ENCODE measurements around the gene PAQR8.
A peak's percentile ranks its signal among the peaks of the same experiment; 100 is the strongest.

Gene PAQR8

GRCh38 chr6:52361945-52362442, at the start of gene PAQR8:
TSS of gene PAQR8 (plus strand) at chr6:52362151. CDS start at chr6:52403214, 41,063 bp downstream.
- DNase-seq (ENCODE audit: low read depth in 2 of 2), result peak; percentile 55 to 74

GRCh38 chr6:52312461-52312860, 49.5 kb upstream of the PAQR8 start:
- DNase-seq (ENCODE audit: low read depth in 2 of 2), result no peak

- DNase-seq (ENCODE audit: low read depth in 2 of 2), result no peak
These were observed 47.2 kb upstream of the PAQR8 start for GRCh38 chr6:52314752-52315151.

- DNase-seq (ENCODE audit: low read depth in 2 of 2), result no peak
These were observed 44.7 kb upstream of the PAQR8 start for GRCh38 chr6:52317211-52317610.

- DNase-seq (ENCODE audit: low read depth in 2 of 2), result no peak
These were observed 43.9 kb upstream of the PAQR8 start for GRCh38 chr6:52317841-52318581.

- DNase-seq (ENCODE audit: low read depth in 2 of 2), result no peak
These were observed 37.8 kb upstream of the PAQR8 start for GRCh38 chr6:52324189-52324588.

- no peak for DNase-seq (ENCODE audit: low read depth in 2 of 2)
These were observed 36.1 kb upstream of the PAQR8 start for GRCh38 chr6:52325695-52326471.

GRCh38 chr6:52326540-52327364, 35.2 kb upstream of the PAQR8 start:
- no peak for DNase-seq (ENCODE audit: low read depth in 2 of 2)

GRCh38 chr6:52328303-52328662, 33.7 kb upstream of the PAQR8 start:
- DNase-seq (ENCODE audit: low read depth in 2 of 2), result no peak

- no peak for DNase-seq (ENCODE audit: low read depth in 2 of 2)
These were observed 33.2 kb upstream of the PAQR8 start for GRCh38 chr6:52328729-52329128.

- DNase-seq (ENCODE audit: low read depth in 2 of 2), result no peak
These were observed 31.5 kb upstream of the PAQR8 start for GRCh38 chr6:52330470-52330869.

GRCh38 chr6:52331793-52332457, 30.0 kb upstream of the PAQR8 start:
- DNase-seq (ENCODE audit: low read depth in 2 of 2), result no peak

- no peak for DNase-seq (ENCODE audit: low read depth in 2 of 2)
These were observed 28.1 kb upstream of the PAQR8 start for GRCh38 chr6:52333840-52334200.

GRCh38 chr6:52335576-52335975, 26.4 kb upstream of the PAQR8 start:
- DNase-seq (ENCODE audit: low read depth in 2 of 2), result no peak

GRCh38 chr6:52336919-52337561, 24.9 kb upstream of the PAQR8 start:
- no peak for DNase-seq (ENCODE audit: low read depth in 2 of 2)

GRCh38 chr6:52337633-52338290, 24.2 kb upstream of the PAQR8 start:
- DNase-seq (ENCODE audit: low read depth in 2 of 2), result no peak

- DNase-seq (ENCODE audit: low read depth in 2 of 2), result no peak
These were observed 21.4 kb upstream of the PAQR8 start for GRCh38 chr6:52340603-52340880.

GRCh38 chr6:52341561-52342260, 20.2 kb upstream of the PAQR8 start:
- DNase-seq (ENCODE audit: low read depth in 2 of 2), result no peak

- no peak for DNase-seq (ENCODE audit: low read depth in 2 of 2)
These were observed 16.6 kb upstream of the PAQR8 start for GRCh38 chr6:52345311-52345710.

GRCh38 chr6:52346503-52346902, 15.4 kb upstream of the PAQR8 start:
- DNase-seq (ENCODE audit: low read depth in 2 of 2), result no peak

Data from stimulated activated CD8-positive, alpha-beta memory T cell treated with anti-CD3 and anti-CD28 coated beads, Interleukin-15, amount 100 ng/mL, for 4 hours (primary cell).